Stimulated activated CD4-positive, alpha-beta T cell treated with anti-CD3 and anti-CD28 coated beads, Interleukin-1b, Interleukin-23, amount 100 ng/mL, for 48 hours (primary cell): ENCODE measurements around the gene TRAM2.

Experiments used
- DNase-seq: peaks from one replicate; pipeline ENCODE4 v3.0.0-alpha.2; 2020

TRAM2 gene

DNA sequence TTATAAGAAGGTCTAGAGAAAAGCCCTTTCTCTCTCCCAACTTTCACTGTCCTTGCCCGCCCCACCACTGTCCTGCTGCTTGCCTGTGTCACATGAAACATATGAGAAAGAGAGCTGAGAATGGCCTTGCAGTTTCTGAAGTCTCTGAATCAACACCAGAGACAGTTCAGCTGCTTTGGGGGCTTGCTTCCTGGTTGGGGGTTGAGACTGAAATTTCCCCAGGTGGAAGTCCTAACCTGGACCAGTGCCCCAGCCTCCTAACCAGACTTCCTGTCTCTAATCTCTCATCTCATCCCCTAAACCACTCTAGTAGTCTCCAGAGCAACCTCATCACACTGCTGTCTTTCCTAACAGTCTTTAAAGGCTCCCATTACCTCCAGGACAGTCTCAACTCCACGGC lies 10.7 kb downstream of the TRAM2 start:
- DNase-seq: no peak

GRCh38 chr6:52564856-52565255 lies 12.0 kb downstream of the TRAM2 start:
- no peak for DNase-seq

- no peak for DNase-seq
Measured at GRCh38 chr6:52562911-52563310, 13.9 kb downstream of the TRAM2 start.

DNA sequence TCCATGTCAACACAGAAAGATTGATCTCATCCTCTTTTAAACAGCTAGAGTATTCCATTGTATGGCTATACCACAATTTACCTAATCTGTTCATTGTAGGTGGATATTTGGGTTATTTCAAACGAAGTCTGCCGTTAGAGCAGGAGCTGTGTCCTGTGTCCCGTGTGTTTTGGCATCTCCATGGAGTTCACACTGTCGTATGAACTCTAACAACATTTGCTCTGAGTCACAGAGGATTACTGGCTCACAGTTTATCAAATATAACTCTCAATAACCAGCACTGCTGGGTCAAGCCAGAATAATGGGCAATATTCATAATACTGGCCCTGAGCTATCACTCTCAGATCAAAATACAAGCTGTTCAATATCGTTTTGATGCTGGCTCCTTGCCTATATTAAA lies 16.4 kb downstream of the TRAM2 start:
- DNase-seq: no peak

DNA sequence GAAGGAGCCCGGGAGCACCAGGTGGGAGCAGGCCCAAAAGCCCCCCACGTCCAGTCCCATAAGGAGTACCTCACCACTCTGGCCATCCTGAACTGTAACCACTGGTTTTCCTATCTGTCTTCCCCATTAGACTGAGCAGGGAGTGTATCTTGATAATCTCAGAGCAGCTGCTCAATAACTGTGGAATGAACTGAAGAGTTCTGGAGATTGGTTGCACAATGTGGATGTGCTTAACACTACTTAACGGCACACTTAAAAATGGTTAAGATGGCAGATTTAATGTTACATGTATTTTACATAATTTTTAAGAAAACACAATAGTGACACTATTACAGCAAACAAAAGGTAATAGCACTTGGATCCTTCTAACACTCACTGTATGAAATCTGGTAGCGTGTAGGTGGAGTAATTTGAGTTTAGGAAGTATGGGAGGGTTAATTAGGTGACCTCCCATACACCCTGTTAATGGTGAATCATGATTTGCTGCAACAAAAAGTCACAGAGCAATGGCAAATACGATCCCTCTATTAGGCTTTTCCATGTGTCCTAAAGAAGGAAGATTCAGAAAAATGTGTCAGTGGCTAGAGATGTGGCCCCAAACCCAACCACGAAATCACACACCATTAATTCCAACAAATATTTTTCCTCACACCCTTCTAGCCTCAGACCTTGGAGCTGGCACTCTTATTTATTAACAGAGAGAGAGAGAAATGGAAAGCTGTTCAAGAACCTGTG lies 18.4 kb downstream of the TRAM2 start:
- no peak for DNase-seq

DNA sequence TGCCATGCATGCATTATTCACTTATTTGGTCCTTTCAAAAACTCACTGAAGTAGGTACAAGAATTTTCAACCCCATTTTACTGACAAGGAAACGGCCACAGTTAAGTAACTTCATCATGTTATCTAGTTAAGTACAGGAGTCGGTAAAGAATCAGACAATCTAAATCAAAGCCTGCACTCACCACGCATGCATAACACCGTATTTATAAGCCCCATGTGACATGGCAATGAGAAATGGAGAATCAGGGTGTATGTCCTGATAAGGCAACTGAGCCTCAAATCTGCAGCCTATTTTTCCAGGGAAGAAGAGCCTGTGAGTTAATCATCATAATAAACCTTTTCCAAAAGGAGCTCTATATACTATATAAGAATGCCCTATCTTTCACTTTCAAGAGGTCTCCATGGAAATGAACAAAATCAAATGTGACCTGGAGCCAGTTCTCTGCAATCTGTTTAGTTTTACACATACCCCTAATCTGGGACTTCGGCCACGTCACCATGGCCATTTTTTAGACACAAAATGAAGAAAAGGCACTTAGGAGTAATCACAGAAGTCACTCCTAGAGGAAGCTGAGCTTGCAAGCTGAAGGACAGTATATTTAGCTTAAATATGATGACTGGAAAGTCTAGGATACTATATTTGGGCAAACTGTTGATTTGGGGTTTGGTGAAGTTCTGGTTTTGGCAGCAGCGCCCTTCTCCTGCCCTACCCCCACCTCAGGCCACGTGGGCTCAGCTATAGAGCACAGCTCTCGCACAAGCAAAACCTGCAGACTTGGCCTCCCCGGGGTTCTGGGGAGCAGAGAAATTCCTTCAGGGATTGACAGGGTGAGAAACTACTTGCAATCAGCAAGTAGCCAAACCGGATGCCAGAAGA lies 19.2 kb downstream of the TRAM2 start:
- no peak for DNase-seq

DNA sequence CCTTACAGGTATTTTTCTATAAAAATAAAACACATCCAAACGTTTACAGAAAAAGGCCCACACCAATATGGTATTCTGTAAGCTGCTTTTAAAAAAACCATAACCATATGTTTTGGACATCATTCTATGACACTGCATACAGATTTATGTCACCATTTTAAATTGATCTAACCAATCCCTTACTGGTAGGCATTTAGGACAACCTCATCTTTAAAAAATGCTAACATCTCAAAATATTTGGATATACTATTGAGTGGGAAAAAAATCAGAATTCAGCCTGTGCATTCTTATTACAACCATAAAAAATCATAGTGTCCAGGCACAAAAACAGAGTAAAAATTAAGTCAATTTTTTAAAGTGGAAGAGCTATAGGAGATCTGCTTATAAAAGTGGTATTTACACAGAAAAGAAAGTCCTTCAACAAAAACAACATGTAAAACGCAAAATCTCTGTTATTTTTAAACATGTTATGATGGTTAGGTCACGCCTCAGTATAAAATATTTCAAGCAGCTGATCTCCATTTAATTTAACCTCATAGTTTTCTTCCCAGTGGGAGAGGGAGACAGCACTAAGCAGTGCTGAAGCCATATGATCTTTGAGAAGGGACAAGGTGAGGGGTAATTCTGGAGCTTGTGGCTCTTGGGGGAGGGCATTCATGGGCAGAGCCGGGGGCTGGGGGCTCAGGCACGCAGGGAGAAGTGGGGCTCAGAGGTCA lies 21.2 kb downstream of the TRAM2 start:
- DNase-seq: no peak

DNA sequence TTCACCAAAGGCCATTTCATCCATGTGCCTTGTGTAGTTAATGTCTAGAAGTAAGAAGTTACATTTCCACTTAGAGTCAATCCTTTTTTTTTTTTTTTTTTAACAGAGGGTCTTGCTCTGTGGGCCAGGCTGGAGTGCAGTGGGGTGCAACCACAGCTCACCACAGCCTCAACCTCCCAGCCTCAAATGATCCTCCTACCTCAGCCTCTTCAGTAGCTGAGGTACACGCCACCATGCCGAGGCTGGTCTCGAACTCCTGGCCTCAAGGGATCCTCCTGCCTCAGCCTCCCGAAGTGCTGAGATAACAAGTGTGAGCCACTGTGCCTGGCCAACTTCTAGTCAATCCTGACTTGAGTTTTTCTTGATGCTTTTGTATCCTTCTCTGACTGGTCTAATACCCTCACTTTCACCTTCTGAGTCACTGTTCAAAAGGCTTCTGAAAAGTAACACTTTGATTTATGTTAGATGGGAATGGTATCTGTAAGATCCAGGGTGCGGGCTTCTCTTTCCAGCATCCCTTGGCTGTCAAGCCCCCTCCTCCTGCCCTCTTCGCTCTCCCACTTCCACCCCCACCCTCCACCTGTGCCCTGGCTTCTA lies 22.1 kb downstream of the TRAM2 start:
- DNase-seq: no peak

DNA sequence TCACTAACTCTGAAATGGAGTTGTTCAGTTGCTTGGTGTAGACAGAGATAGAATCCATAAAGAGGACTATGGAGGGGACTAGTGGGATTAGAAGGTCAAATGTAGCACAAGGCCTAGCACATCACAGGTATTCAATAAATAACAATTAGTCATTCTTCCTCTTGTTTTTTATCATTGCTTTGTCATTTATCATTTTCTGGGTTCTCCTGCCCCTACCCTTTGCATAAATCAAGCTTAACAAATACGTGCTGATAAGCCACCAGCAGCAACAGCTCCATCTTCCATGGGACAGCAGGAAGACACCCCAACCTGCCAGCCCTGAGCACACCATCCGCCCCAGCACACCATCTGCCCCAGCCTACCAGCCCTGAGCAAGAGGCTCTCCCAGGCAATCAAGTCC lies 23.1 kb downstream of the TRAM2 start:
- no peak for DNase-seq

DNA sequence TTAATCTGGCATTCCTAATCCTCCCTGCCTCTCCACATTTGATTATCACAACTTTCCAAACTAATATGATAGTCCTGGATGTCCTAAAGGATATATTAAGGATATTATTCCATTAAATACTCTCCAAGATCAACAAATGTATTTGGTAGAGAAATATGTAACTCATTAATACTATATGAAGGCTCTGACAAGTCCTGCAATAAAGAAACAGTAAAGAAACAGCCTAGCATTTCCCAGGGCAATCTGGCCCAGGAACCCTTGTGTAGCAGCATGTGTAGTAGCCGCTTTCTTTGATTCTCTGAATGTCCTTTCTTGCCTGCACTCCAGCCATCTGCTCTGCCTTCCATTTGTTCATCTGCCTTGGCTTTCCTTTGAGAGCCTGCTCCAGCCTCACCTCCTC lies 23.7 kb downstream of the TRAM2 start:
- no peak for DNase-seq

DNA sequence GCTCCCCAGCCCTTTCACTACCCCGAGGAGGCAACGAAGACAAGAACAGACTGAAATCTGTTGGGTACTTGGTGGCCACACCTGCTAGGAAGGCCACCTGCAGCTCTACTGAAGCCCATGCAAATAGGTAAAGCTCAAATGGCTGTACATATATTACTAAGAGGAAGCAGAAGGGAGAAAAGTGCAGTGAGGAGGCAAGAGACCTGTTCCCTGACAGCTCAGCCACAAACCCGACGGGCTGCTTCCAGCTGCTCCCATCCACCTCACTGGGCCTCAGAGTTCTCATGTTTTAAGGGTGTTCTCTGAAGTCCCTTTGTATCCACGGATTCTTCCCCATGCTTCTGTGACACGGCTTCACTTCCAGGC lies 24.6 kb downstream of the TRAM2 start:
- no peak for DNase-seq

GRCh38 chr6:52551483-52552277 lies 25.2 kb downstream of the TRAM2 start:
- no peak for DNase-seq

- no peak for DNase-seq
Measured at GRCh38 chr6:52550870-52551269, 26.0 kb downstream of the TRAM2 start.

DNA sequence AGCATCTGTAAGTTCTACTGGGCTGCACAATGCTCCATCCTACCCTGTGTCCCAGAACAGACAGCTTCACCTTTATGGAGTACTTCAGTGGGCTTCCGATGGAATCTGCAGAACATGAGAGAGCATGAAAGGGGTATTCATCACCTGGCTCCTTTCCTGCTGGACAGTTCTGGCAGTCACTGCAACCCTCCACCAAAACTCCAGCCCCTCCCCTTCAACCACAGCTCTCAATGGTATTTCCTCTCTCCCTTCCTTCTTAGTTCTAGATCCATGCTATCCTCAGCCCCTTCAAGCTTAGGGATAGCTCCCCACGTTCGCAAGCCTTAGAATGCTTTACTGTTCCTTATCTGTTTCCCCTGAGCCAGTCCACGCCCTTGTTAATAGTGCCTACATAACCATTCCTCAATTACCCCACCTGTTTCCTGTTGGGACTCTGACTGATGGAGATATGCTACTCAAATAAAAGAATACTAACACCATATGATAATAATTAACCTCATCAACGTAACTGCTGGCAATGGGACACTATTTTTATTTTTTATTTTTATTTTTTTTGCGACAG lies 26.8 kb downstream of the TRAM2 start:
- DNase-seq: no peak

GRCh38 chr6:52549428-52549827 lies 27.4 kb downstream of the TRAM2 start:
- no peak for DNase-seq

- DNase-seq: no peak
Measured at GRCh38 chr6:52548999-52549398, 27.9 kb downstream of the TRAM2 start.

- DNase-seq: no peak
Measured at GRCh38 chr6:52548353-52548713, 28.5 kb downstream of the TRAM2 start.

DNA sequence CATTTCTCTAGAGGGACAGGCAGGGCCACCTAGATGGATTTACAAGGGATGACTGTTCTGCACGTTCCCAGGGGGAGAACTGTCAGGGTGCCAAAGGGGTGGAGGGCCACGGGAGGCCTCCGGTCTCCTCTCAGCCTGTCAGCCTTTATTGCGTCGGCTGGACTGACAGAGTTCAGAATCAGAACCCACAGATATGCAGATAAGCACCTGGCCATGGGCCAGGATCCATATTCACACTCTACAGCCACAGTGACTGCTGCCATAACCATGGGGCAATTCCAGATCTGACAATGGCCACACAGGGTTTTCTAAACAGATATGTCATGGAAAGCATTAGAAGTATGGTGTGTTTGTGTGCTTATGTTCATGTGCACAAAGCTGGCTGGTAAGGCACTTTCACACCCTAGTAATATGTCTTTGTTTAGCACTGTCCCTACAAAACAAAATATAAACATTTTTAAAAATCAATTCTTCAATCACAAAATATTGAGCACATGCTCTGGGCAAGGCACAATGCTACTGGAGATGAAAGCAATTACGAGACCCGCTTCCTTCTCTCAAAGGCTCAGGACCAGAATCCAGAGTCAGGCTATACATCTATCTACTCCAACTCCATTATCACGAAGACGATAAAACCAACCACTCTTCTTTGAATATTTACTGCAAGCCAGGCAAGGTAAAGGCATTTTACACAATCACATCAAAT lies 29.1 kb downstream of the TRAM2 start:
- no peak for DNase-seq

DNA sequence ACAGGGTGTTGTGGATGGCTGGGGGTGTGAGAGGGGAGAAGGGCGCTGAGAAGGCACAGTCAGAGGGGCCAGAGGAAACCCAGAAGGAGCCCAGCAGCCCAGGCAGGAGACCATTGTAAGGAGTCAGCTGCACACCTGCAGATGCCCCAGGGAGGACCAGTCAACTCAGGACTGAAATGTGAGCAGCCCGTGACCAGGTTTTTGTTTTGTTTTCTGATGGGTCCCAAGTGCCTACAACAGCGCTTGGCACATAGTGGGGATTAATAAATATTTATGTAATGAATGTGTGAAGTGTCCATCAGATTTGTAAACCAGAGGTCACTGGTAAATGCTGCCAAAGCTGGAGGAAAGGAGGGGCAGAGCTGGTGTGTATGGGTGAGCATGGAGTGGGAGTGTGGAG lies 30.2 kb downstream of the TRAM2 start:
- DNase-seq: no peak

GRCh38 chr6:52546192-52546591 lies 30.7 kb downstream of the TRAM2 start:
- DNase-seq: no peak

DNA sequence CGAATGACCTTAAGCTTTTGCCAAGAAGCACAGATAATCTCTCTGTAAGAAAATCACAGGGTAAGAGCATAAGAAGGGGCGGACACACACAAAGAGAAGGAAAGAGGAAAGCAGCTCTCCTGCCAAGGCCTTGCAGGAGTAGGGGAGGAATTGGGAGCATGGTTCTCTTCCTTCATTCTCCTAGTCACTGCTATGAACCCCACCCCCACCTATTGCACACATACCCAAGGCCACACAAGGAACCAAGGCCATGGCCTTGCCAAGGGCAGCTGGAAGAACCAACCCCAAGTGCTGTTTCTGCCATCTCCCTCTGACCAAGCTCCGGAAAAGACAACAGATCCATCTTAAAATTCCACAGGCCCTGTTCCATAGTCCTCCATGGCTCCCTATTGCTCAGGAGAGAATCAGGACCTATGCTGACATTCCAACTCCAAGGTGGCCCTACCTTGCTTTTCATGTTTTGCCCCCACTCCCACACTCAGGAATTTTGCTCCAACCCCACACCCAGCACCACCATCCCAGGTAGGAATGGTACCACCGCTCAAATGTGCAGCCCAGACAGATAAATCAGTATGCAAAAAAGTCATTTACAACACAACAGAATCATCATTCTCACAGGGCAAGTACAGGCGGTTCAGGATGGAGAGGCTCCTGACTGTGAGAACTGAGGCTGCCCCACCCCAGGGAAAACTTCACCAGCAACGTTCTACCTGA lies 31.3 kb downstream of the TRAM2 start:
- DNase-seq: no peak
